ENCODE data around the gene MAPKAP1.

- TF ChIP-seq CTCF (IDR thresholded peaks at IDR 0.05) (no peak), POLR2A (IDR thresholded peaks at IDR 0.05) (no peak)
Measured at GRCh38 chr9:125505988-125506438, 201.0 kb downstream of the MAPKAP1 start.
